C1 segment of cervical spinal cord (tissue), 14 donors: ENCODE results near the gene RHBDL1.
"Not testable (repeated sequence)": the region's sequence is repeated elsewhere in the genome, so short reads cannot be mapped to it uniquely, and the experiment has no call there.

Experiments used
- DNase-seq, 14 donors: peaks; one replicate each; lab custom pipeline; 2025; lab: John Stamatoyannopoulos, UW

Gene RHBDL1

GRCh38 chr16:684961-685696 lies 9.7 kb downstream of the RHBDL1 start:
- DNase-seq, result no peak

- DNase-seq, result no peak
Measured at GRCh38 chr16:685967-686366, 10.5 kb downstream of the RHBDL1 start.

- no peak for DNase-seq
Measured at GRCh38 chr16:686459-687260, 11.2 kb downstream of the RHBDL1 start.

- DNase-seq, result no peak
Measured at GRCh38 chr16:687499-687898, 12.0 kb downstream of the RHBDL1 start.

- no peak for DNase-seq
Measured at GRCh38 chr16:689175-689897, 13.9 kb downstream of the RHBDL1 start.

GRCh38 chr16:691242-691641 lies 15.8 kb downstream of the RHBDL1 start:
- not testable (repeated sequence) for DNase-seq

- no peak for DNase-seq
Measured at GRCh38 chr16:692356-693108, 17.1 kb downstream of the RHBDL1 start.

GRCh38 chr16:693364-693763 lies 17.9 kb downstream of the RHBDL1 start:
- no peak for DNase-seq

- no peak for DNase-seq
Measured at GRCh38 chr16:693766-694165, 18.3 kb downstream of the RHBDL1 start.

- DNase-seq, result no peak
Measured at GRCh38 chr16:694187-694862, 18.9 kb downstream of the RHBDL1 start.

GRCh38 chr16:694863-695354 lies 19.4 kb downstream of the RHBDL1 start:
- DNase-seq, result no peak

GRCh38 chr16:695355-696089 lies 20.1 kb downstream of the RHBDL1 start:
- peak in 1 of 14 donors; percentile 83 for DNase-seq

- DNase-seq, result no peak
Measured at GRCh38 chr16:698911-699671, 23.6 kb downstream of the RHBDL1 start.

GRCh38 chr16:700684-701584 lies 25.5 kb downstream of the RHBDL1 start:
- peak in 1 of 14 donors; percentile 32 for DNase-seq

GRCh38 chr16:702341-702740 lies 26.9 kb downstream of the RHBDL1 start:
- no peak for DNase-seq

- DNase-seq, result no peak
Measured at GRCh38 chr16:703406-703805, 27.9 kb downstream of the RHBDL1 start.

GRCh38 chr16:704047-704446 lies 28.6 kb downstream of the RHBDL1 start:
- DNase-seq, result no peak
